OCI-LY1 (cell line): ENCODE results near the gene RGS10.

Source experiments
- CTCF ChIP-seq: fragments of 200-600 bp; sonication (generic), shearing (Covaris generic); IDR thresholded peaks from 2 replicates; pipeline ENCODE4 v1.5.1; 2017; ENCODE audit warnings: mild to moderate bottlenecking, antibody characterized with exemption, low read length, moderate library complexity, mixed read lengths
- EZH2 ChIP-seq: fragments of 200-600 bp; sonication (generic), shearing (Covaris generic); IDR thresholded peaks from 2 replicates; pipeline ENCODE4 v1.8.0; 2017; ENCODE audit warnings: borderline replicate concordance, mixed run types, mild to moderate bottlenecking, antibody characterized with exemption, low read length, moderate library complexity, mixed read lengths

- TF ChIP-seq CTCF, result no peak
- no peak for TF ChIP-seq EZH2
Measured at GRCh38 chr10:119502209-119502608, 40.3 kb downstream of the RGS10 start.
